HL-60/S4 treated with phorbol 12-myristate 13-acetate at 8.2 ng/mL for 4 days and 3 days (cell line): ENCODE measurements around the gene RXFP2.

Experiments used
- in situ Hi-C: fragments of 300-500 bp; cut with MboI; formaldehyde crosslinking; loops from 2 replicates; pipeline ENCODE4 v1.15.0; 2022; ENCODE audit warnings: low sequenced_read_pairs

Gene RXFP2

GRCh38 chr13:31739226-31739625 lies at the start of gene RXFP2:
TSS of gene RXFP2 (plus strand) at chr13:31739526. CDS start at chr13:31739613, 87 bp downstream.
- in situ Hi-C loops = loop anchor here (25.0 kb wide), 1 partner anchor 302 kb away; no protein-coding TSS in a partner anchor

- in situ Hi-C loops = no loop called here
These were observed 42.0 kb upstream of the RXFP2 start for GRCh38 chr13:31697290-31697689.

- in situ Hi-C loops = no loop called here
These were observed 39.7 kb upstream of the RXFP2 start for GRCh38 chr13:31699650-31700049.

- in situ Hi-C loops = no loop called here
These were observed 35.5 kb upstream of the RXFP2 start for GRCh38 chr13:31703780-31704179.

- in situ Hi-C loops = no loop called here
These were observed 33.2 kb upstream of the RXFP2 start for GRCh38 chr13:31706105-31706504.

- in situ Hi-C loops = no loop called here
These were observed 21.7 kb upstream of the RXFP2 start for GRCh38 chr13:31717583-31717982.

GRCh38 chr13:31719214-31719613 lies 20.1 kb upstream of the RXFP2 start:
- in situ Hi-C loops = no loop called here

GRCh38 chr13:31722673-31723072 lies 16.7 kb upstream of the RXFP2 start:
- in situ Hi-C loops = no loop called here

GRCh38 chr13:31725841-31726240 lies 13.5 kb upstream of the RXFP2 start:
- in situ Hi-C loops = loop anchor here (25.0 kb wide), 1 partner anchor 289 kb away; no protein-coding TSS in a partner anchor

- in situ Hi-C loops = loop anchor here (25.0 kb wide), 1 partner anchor 295 kb away; no protein-coding TSS in a partner anchor
These were observed 7.4 kb upstream of the RXFP2 start for GRCh38 chr13:31731921-31732320.

- in situ Hi-C loops = loop anchor here (25.0 kb wide), 1 partner anchor 296 kb away; no protein-coding TSS in a partner anchor
These were observed 6.3 kb upstream of the RXFP2 start for GRCh38 chr13:31733066-31733465.

GRCh38 chr13:31733647-31734046 lies 5.7 kb upstream of the RXFP2 start:
- in situ Hi-C loops = loop anchor here (25.0 kb wide), 1 partner anchor 296 kb away; no protein-coding TSS in a partner anchor

- in situ Hi-C loops = loop anchor here (25.0 kb wide), 1 partner anchor 305 kb away; no protein-coding TSS in a partner anchor
These were observed 2.9 kb downstream of the RXFP2 start for GRCh38 chr13:31742097-31742734.

GRCh38 chr13:31747291-31747690 lies 8.0 kb downstream of the RXFP2 start:
- in situ Hi-C loops = loop anchor here (25.0 kb wide), 1 partner anchor 310 kb away; no protein-coding TSS in a partner anchor

GRCh38 chr13:31747966-31748365 lies 8.6 kb downstream of the RXFP2 start:
- in situ Hi-C loops = loop anchor here (25.0 kb wide), 1 partner anchor 311 kb away; no protein-coding TSS in a partner anchor

GRCh38 chr13:31749929-31750328 lies 10.6 kb downstream of the RXFP2 start:
- in situ Hi-C loops = loop anchor here (25.0 kb wide), 1 partner anchor 313 kb away; no protein-coding TSS in a partner anchor

- in situ Hi-C loops = no loop called here
These were observed 15.9 kb downstream of the RXFP2 start for GRCh38 chr13:31755211-31755610.

- in situ Hi-C loops = no loop called here
These were observed 16.5 kb downstream of the RXFP2 start for GRCh38 chr13:31755803-31756212.

- in situ Hi-C loops = no loop called here
These were observed 17.0 kb downstream of the RXFP2 start for GRCh38 chr13:31756346-31756745.

GRCh38 chr13:31761951-31762350 lies 22.6 kb downstream of the RXFP2 start:
- in situ Hi-C loops = no loop called here

GRCh38 chr13:31764556-31764955 lies 25.2 kb downstream of the RXFP2 start:
- in situ Hi-C loops = no loop called here

- in situ Hi-C loops = no loop called here
These were observed 25.9 kb downstream of the RXFP2 start for GRCh38 chr13:31765138-31765785.
